ENCODE data around the gene HBEGF. TPM values are rescaled to one million over a fixed set of nuclear protein-coding genes. Genes with fewer than 3 reads are reported as not detected.
"Not testable (repeated sequence)": the region's sequence is repeated elsewhere in the genome, so short reads cannot be mapped to it uniquely, and the experiment has no call there.

Gene HBEGF
- total RNA-seq, 1 experiment from 2014 or later, result 6.1 TPM

DNA sequence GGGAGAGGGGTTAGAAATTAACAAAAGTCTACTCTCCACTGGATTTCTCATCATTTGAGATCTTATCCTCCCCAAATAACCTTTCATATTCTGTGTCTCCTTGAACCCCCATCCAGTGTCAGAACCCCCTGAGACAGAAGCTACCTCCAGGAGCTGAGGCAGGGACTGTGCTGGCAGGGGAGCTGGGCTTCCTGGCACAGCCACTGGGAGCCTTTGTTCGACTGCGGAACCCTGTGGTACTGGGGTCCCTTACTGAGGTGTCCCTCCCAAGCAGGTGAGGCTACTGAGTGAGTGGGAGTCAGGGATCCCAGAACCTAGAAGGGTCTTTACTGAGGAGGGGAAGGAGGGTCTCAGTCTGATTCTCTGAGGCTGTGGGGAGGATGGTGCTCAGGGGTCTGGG is 15.5 kb upstream of the HBEGF start:
- no peak for DNase-seq (ENCODE audit: extremely low read depth, low read depth)

DNA sequence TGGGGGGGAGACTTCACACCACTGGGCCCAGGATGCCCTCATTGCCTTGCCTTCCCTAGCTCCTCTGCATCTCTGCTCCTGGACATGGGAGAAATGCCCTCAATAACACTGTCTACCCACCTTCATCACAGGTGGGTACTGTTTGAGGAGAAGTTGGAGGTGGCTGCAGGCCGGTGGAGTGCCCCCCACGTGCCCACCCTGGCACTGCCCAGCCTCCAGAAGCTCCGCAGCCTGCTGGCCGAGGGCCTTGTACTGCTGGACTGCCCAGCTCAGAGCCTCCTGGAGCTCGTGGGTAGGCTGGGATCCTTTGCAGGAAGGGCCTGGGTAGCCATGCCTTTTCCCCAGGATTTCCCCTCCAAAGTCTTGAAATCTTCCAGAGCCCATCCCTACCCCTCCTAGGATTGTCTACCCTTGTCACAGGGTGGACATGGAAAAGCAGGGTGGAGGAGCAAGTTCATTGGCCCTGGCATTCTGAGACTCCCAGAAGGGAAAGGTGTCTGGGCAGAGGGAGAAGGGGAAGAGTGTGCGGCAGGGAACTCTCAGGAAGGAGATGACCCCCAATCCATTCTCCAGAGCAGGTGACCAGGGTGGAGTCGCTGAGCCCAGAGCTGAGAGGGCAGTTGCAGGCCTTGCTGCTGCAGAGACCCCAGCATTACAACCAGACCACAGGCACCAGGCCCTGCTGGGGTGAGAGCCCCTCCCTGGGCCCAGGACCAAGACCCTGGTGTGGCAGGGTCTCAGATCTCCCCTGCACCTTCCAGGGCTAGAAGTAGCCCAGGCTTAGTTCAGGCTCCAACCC is 14.5 kb upstream of the HBEGF start:
- no peak for DNase-seq (ENCODE audit: extremely low read depth, low read depth)

DNA sequence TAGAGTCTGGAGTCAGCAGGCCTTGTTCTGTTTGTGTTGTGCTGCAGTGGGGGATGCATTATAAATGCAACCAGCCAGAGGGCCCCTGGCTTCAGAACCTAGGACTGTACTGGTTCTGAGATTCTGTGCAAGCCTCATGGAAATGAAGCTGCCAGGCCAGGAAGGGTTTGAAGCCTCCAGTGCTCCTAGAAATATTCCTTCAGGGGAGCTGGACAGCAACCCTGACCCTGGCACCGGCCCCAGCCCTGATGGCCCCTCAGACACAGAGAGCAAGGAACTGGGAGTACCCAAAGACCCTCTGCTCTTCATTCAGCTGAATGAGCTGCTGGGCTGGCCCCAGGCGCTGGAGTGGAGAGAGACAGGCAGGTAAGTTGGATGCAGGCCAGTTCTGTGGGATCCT is 13.7 kb upstream of the HBEGF start, which contains the start of gene SLC4A9:
TSS of gene SLC4A9 (plus strand) at position 94 of the 400 bp plus-strand sequence. CDS start at position 137, 43 bp downstream.
- no peak for DNase-seq (ENCODE audit: extremely low read depth, low read depth)

DNA sequence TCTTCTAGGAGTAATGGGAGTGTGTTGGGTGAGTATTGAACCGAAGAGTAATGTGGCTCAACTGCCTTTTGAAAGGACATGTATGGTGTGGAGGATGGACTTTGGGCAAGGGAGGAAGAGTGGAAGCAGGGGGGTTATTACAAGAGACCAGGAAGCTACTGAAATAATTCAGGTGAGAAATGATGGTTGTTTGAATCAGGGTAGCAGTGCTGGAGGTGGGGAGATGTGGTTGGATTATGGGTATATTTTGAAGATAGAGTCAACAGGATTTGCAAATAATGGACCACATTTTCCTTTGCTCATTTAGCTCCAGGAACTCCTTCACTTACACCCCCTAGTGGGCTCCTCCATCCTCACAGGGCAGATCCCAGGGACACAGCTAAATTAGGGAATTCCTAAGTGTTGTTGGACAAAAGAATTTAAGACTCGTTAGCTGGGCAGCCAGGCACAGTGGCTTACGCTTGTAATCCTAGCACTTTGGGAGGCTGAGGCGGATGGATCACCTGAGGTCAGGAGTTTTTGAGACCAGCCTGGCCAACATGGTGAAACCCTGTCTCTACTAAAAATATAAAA is 12.4 kb upstream of the HBEGF start:
- peak; percentile 20 for DNase-seq (ENCODE audit: extremely low read depth, low read depth)

DNA sequence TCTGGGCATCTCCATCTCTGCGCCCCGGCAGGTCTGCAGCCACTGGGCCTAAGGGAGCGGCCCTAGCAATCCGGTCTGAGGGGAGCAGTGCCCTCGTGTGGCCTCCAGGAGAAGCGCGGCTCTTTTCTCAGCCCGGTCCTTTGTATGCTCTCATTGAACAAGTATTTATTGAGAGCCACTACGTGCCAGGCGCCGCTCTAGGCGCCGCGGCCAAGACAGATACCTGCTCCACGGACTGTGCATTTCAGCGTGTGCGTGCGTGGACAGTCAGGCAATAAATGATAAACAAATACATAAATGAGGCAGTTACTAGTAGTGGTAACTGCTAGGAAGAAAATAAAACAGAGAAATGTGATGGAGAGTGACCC is 11.3 kb upstream of the HBEGF start:
- peak; percentile 85 for DNase-seq (ENCODE audit: extremely low read depth, low read depth)

DNA sequence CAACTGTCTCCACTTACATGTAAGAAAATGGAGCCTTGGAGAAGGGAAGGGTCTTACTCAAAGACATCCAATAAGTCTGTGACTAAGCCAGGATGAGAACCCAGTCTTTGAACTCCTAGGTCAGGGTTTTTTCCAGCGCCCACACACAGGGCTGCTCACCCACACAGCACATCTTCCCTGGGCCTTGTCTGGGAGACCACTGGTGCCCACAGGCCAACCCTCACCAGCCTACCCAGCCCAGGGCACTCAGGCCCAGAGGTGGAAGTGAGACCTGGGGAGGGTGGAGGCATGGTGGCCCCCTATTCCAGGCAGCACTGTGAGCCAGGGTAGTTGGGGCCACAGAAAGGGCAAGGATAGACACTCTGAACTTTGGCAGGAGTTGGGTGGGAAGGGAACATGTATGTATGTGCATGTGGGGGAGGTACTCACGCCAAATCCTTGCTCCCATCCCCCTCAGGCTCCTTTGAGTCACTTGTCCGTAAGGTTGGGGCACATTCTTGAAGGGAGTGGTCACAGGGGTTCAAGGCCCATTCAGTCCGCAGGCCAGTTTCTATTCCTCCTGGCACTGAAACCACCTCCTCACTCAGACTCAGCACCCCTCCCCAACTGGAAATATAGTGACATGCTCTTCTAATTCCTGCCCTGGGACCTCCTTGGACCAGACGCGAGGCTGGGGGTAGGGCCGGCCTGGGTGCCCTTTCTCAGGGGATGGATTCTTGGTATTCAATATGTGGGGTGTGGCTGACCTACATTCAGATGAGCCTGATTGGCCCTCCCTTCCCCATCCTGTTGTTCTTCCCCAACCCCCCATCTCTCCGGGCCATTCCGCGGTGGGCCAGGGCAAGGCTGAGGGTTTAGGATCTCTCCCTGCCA is 10.7 kb upstream of the HBEGF start:
- DNase-seq (ENCODE audit: extremely low read depth, low read depth), result no peak

DNA sequence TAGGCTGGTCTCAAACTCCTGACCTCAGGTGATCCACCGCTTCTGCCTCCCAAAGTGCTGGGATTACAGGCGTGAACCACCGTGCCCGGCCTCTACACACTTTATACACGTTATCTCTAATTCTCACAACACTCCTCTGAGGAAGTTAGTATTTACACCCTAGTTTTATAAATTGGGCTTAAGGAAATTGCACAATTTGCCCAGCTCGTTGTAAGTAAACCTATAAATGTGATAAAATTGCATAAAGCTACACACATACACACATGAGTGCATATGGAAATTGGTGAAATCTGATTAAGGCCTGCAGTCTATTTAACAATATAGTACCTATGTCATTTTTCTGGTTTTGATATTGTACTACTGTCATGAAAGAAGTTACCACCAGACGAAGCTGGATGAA is 9.1 kb upstream of the HBEGF start:
- no peak for DNase-seq (ENCODE audit: extremely low read depth, low read depth)

DNA sequence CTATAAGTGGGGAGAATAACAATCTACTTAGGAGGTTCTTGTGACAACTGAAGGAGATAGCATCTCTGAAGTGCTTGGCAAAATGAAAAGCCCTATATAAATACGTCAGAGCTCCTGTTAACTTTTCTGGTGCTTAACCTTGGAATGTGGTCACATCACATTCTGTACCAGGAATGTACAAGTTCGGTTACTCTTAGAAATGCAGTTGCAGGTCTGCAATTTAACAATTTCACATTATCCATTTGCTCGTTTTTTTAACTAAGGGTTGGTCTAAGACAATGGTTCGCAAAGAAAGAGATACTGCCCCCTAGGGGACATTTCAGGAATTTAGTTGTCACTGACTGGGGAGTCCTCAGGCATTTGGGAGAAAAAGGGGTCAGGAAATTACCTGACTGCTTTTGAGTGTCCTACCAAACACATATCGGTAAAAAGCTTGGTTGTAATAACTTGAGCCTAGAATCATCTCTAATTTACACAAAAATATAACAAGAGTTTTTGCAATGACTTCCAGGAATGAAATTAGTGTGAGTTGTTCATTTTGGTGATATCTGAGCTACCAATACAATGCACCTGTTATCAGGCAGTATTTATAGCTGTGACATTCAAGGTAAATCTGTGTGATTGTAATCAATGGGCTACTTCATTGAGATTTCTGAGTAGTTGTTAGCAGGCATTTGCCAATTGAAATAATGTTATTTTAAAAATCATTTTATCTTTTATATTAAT is 5.4 kb upstream of the HBEGF start:
- peak; percentile 73 for DNase-seq (ENCODE audit: extremely low read depth, low read depth)

DNA sequence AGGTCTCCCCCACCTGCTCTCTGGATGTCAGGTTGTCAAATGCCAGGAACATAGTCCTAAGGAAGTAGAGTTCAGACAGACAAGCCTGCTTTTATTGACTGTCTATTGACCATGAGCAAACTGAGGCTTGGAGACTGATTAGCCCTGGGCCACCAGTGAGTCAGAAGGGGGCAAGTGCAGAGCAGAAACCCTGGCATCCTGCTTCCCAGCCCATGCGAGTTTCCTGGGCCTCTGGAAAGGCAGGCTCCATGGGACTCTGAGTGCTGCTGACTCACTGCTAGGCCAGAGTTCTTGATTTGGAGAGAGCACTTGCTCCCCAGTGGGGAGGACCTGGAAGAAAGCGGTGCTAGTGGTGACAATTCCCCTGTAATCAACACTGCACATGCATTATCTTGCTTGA is 2.8 kb upstream of the HBEGF start:
- no peak for DNase-seq (ENCODE audit: extremely low read depth, low read depth)

DNA sequence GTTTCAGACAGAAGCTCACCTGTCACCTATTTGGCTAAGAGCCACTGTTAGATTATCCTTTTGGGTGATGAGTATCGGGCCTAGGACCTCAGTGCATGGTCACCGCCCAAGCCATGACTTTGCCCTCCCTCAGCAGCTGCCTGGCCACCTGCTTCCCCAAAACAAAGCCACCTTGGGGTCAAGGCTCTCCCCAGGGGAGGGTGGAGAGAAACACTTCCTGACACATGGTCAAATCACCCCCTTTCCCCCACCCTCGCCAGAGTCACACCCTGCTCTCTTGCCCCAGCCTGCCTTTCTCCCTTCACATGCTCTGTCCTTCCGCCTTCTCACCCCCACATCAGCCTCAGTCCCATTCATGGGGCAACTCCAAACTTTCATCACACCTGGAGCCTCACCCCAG is 1.7 kb upstream of the HBEGF start:
- no peak for DNase-seq (ENCODE audit: extremely low read depth, low read depth)

DNA sequence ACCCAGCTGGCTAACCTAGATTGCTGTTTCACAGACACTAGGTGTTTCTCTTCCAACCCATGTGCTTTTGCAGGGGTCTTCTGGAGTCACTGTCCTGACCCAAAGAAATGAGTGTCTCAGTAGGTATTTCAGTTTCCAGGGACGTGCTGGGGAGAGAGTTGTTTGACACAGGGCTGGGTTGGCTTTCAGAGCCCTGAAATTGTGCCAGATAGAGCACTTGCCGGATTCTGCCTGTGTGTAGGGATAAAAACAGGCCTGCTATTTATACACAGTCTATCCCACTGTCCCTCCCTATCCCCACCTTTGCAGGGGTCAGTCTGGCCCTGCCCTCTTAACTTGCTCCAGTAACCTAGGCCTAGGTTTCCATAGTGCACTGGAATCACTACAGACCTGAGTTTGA is 957 bp upstream of the HBEGF start:
- no peak for DNase-seq (ENCODE audit: extremely low read depth, low read depth)

DNA sequence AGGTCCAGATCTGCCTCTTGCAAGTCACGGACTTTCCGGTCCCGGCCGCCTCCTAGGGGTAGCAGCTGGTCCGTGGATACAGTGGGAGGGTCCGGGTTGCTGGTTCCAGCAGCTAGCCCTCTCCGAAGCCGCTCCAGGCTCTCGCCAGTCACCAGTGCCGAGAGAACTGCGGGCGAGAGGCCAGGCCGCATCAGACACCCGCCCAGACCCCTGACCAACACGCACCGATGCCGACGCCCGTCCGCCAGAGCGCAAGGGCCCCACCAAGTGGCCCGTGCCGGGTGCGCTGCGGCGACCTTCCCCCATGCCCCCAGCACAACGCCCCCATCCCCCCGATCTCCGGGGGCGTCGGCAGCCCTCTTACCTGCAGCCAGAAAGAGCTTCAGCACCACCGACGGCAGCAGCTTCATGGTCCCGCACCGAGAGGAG is 470 bp downstream of the HBEGF start:
- peak; percentile 30 for DNase-seq (ENCODE audit: extremely low read depth, low read depth)

DNA sequence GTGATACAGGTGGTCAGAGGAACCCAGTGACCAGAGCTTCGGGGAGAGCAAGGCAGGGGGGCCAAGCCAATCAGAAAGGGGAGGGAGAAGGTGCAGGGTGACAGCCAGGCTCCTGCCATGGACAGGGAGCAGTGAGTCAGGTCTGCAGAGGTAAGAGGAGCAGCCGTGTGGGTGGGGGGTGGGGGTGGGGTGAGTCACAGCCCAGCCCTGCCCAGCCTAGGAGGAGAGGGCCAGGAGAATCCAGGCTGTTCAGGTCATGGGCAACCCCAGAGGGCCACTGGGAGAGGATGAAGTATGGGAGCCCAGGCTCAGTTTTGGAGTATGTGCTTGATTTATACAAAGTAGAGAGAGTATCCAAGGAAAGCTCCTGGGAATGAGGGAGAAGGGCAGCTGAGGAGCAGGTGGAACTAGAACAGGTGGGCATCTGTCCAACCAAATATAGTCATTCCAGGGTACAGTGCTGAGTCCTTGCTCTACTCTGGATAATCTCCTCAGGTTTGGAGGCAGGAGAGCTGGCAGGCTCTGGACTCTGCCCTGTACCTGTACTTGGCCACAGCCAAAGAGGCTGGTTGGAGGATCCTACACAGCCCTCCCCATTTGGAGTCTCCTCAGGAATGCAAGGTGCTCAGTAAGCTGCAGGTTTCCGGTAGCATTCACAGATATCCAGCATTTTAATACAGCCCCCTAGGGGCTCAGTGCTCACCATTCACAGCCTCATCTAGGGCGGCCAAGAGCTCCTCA is 1.6 kb downstream of the HBEGF start:
- DNase-seq (ENCODE audit: extremely low read depth, low read depth), result no peak

DNA sequence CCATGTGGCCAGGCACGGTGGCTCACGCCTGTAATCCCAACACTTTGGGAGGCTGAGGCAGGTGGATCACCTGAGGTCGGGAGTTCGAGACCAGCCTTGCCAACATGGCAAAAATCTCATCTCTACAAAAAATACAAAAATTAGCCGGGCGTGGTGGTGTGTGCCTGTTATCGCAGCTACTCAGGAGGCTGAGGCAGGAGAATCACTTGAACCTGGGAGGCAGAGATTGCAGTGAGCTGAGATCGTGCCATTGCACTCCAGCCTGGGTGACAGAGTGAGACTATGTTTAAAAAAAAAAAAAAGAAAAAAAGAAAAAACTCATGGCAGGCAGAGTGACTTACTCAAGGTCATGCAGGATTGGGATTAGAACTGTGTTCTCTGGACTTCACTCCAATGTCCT is 2.6 kb downstream of the HBEGF start:
- DNase-seq (ENCODE audit: extremely low read depth, low read depth), result not testable (repeated sequence)

DNA sequence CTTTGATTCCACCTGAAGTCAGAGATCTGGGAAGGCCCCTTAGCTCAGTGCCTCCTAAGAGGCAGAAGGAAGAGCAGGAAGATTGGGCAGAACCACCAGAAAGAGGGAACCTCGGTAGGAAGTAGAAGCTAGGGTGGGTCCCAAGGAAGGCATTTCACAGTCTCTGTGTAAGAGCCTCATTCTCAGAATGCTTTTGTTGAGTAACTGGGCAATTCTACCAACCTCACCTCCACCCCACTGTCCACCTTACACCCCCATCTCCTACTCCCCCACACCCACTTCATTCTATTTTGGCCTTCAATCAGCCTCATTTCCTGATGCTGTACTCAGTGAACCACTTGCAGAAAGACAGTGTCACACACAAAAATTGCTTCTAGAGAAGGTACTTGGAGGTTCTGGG is 3.5 kb downstream of the HBEGF start:
- DNase-seq (ENCODE audit: extremely low read depth, low read depth), result no peak

DNA sequence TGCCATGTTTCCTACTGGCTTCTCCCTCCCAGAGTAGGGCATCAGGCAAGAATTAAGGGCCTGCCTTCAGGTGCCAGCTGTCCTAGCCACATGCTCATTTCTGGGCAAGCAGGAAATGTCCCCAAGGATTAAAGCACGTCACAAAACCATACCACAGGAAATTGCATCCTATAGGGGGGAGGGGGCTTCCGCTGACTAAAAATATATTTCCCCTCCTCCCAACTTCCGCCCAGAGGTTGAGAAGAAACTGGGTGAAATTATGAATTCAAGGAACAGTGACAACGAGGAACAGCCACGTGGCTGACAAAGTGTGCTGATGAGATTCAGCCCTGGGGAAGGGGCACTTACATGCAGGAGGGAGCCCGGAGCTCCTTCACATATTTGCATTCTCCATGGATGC is 4.1 kb downstream of the HBEGF start:
- DNase-seq (ENCODE audit: extremely low read depth, low read depth), result no peak

DNA sequence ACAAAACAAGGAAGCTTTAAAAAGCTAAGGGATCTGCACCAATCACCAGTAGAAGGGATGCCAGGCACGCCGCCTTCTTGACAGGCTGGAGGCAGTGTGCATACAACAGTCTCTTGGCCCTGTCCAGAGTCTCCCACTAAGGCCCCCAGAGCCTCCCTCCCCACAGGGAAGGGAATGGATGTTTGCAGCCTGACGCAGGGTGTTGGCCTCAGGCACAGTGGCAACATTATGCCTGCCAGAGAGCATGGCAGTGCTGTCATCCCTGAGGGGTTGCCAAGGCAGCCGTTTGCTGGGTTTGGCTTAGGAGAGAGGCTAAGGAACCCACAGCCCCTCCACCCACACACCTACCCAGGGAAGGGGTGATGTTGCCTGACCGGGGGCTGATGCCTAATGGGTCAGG is 4.8 kb downstream of the HBEGF start:
- DNase-seq (ENCODE audit: extremely low read depth, low read depth), result no peak

DNA sequence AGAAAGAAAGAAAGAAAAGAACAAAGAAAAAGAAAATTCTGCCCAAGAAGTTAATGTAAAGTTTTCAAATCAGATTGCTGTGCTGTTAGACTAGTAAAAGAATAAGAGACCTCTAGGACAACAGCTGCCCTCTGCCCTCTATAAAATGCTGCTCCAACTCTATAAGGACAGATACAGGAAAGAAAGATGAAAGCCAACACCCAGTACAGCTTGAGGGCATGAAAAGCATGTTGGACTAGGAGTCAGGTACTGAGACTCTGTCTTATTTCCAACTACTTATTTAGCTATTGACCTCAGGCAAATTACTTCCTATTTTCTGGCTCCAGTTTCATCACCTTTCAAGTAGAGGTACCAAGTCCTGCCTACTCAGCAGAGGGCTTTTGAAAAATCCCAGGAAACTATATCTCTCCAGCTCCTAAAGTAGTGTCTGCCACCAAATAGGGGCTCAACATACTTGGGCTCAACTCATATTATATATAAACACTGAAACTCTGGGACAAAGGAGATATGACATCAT is 5.7 kb downstream of the HBEGF start:
- no peak for DNase-seq (ENCODE audit: extremely low read depth, low read depth)

DNA sequence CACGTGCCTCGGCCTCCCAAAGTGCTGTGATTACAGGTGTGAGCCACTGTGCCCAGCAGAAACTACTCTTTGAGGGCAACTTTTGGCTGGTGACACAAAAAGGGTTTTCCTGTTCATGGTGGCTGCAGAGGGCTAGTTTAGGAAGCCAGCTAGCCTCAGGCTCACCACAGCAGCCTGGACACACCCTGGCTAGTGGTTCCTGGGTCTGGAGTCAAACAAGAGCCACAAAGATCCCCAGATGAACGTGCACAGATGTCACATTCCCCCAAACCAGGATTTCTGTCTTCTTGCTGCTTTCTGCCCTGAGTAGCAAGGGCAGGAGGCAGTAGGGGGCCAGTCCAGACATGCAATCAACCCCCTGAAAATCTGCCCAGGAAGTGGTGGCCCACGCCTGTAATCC is 6.8 kb downstream of the HBEGF start:
- no peak for DNase-seq (ENCODE audit: extremely low read depth, low read depth)

DNA sequence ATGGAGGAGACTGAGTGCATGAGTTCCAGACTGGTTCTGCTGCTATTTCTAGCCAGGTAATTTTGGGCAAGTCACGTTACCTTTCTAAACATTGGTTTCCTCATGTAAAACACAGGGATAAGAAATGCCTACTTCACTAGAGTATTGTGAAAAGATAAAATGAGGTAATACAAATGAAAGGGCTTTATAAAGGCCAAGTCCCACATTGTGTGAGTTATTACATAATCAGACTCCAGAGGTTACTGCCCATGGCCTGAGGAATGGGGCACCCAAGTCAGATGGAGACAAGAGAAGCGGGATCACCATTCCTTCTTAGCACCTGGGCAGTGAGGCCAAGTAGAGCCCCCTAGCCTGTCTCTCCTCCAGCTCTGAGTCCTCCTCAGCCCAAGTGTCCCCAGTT is 7.5 kb downstream of the HBEGF start:
- no peak for DNase-seq (ENCODE audit: extremely low read depth, low read depth)

All from NCI-H460 (cell line).